Kidney (tissue), 14 donors: ENCODE results near the gene WDR64. TPM values are rescaled to one million over a fixed set of nuclear protein-coding genes. Genes with fewer than 3 reads are reported as not detected.
A peak's percentile ranks its signal among the peaks of the same experiment; 100 is the strongest.

ENCODE experiments used
- DNase-seq, 5 donors: peaks; one replicate each; pipeline ENCODE4 v3.0.0-alpha.2; 2013 to 2020
- FAIRE-seq: peaks from 2 replicates; lab custom pipeline; 2012; peaks lifted over from hg19 to GRCh38; lab: Jason Lieb, UNC
- H3K27ac ChIP-seq, 2 donors: one replicate each; pipeline ENCODE4 v1.7.0; 2013; ENCODE audit warnings: low read depth in 2 of 2, low read length in 2 of 2, inconsistent platforms in 1 of 2
- H3K27me3 ChIP-seq: one replicate; pipeline ENCODE4 v1.7.1; 2013; ENCODE audit warnings: low read length, inconsistent platforms; ENCODE audit not compliant: control insufficient read depth, insufficient read depth
- H3K36me3 ChIP-seq, 3 donors: one replicate each; pipeline versions ENCODE4 v1.7.0 to v1.7.1; 2013; ENCODE audit warnings: low read length in 3 of 3, control low read depth in 1 of 3, inconsistent platforms in 1 of 3; ENCODE audit not compliant: insufficient read depth in 3 of 3, control insufficient read depth in 2 of 3
- H3K4me1 ChIP-seq, 3 donors: one replicate each; pipeline versions ENCODE4 v1.7.0 to v1.7.1; 2013; ENCODE audit warnings: low read length in 3 of 3, inconsistent platforms in 1 of 3, low read depth in 1 of 3; ENCODE audit not compliant: control insufficient read depth in 2 of 3, insufficient read depth in 2 of 3
- H3K4me3 ChIP-seq, 3 donors: one replicate each; pipeline versions ENCODE4 v1.7.0 to v1.8.1; 2013; ENCODE audit warnings: low read length in 3 of 3, control low read depth in 1 of 3, inconsistent platforms in 1 of 3
- H3K9ac ChIP-seq, 3 donors: one replicate each; pipeline versions ENCODE4 v1.7.0 to v1.7.1; 2013; ENCODE audit warnings: low read length in 3 of 3, control low read depth in 1 of 3, inconsistent platforms in 1 of 3
- H3K9me3 ChIP-seq, 3 donors: one replicate each; pipeline versions ENCODE4 v1.7.0 to v1.7.1; 2013; ENCODE audit warnings: low read length in 3 of 3, control low read depth in 1 of 3, inconsistent platforms in 1 of 3; ENCODE audit not compliant: control insufficient read depth in 2 of 3, insufficient read depth in 1 of 3
- CTCF ChIP-seq: IDR thresholded peaks from 3 replicates; pipeline ENCODE4 v1.5.1; 2012; ENCODE audit warnings: mild to moderate bottlenecking, moderate library complexity, borderline replicate concordance; ENCODE audit not compliant: insufficient read depth; ENCODE audit errors: extremely low read depth
- intact Hi-C: fragments of 100-400 bp; cut with DNase I; formaldehyde crosslinking; loops from one replicate; pipeline ENCODE4 v1.11.1; 2022
- polyA plus RNA-seq: library from polyadenylated mRNA; stranded (reverse); fragments of 350-450 nt; fragmentation: Illumina TruSeq; extraction: RNeasy Lipid Tissue Mini Kit (QIAGEN cat#74804); gene quantifications from one replicate; pipeline ENCODE4 v1.2.3, GENCODE V29; 2014; ENCODE audit warnings: low read depth, low replicate concordance; ENCODE audit not compliant: insufficient read depth
- total RNA-seq: library from RNA; stranded (reverse); fragmentation: NEBNext Ultra II Directional; extraction: Animal tissue kit (Norgen Biotek cat#: 25700); gene quantifications from one replicate; pipeline ENCODE4 v1.2.1, GENCODE V29; 2021
- donor health status: control.
- donor health status: control.
- donor health status: control.
- donor health status: control.
- donor health status: control.
- donor health status: DM: yes; HTN: yes; CAD: no.
- donor health status: Normal renal cell carcinoma (clear cell type).

Gene WDR64
- total and polyA plus RNA-seq, 2 donors from 2014 or later: not detected

- H3K4me1 ChIP-seq: peaks cover 0 to 4% (median 2%) of the 10 kb centered on the region in 3 donors
- no peak for FAIRE-seq
- peak in 2 of 5 donors; percentile 4 to 8 for DNase-seq
- no peak for TF ChIP-seq CTCF
- no peaks in the 10 kb centered on the region for H3K27me3 ChIP-seq
- no peaks in the 10 kb centered on the region for H3K36me3 ChIP-seq
- peak overlapping the region in 1 of 3 donors; percentile 81 for H3K9ac ChIP-seq
- peak overlapping the region in 2 of 3 donors; percentile 89 to 93 for H3K4me3 ChIP-seq
- intact Hi-C loops: no loop called here
- no peak overlapping the region for H3K27ac ChIP-seq
- H3K9me3 ChIP-seq: no peaks in the 10 kb centered on the region
These were observed 196.7 kb downstream of the WDR64 start for GRCh38 chr1:241848686-241849344.

GRCh38 chr1:241849345-241849695, 197.2 kb downstream of the WDR64 start:
- H3K4me3 ChIP-seq: peak overlapping the region in 1 of 3 donors; percentile 7
- H3K27ac ChIP-seq: no peak overlapping the region
- H3K9me3 ChIP-seq: no peaks in the 10 kb centered on the region
- FAIRE-seq (no peak), DNase-seq (no peak)
- intact Hi-C loops: no loop called here
- no peak overlapping the region for H3K9ac ChIP-seq
- H3K27me3 ChIP-seq: no peaks in the 10 kb centered on the region
- H3K36me3 ChIP-seq: no peaks in the 10 kb centered on the region
- TF ChIP-seq CTCF: no peak
- peaks cover 0 to 4% (median 2%) of the 10 kb centered on the region in 3 donors for H3K4me1 ChIP-seq

Other genes starting within 250 kb of the WDR64 start
- 51.9 TPM for gene FH, start 132.5 kb upstream of the WDR64 start, total RNA-seq
- gene FH, start 132.5 kb upstream of the WDR64 start, polyA plus RNA-seq: 128 TPM
- gene KMO, start 119.9 kb upstream of the WDR64 start, total RNA-seq: 2.3 TPM
- gene KMO, start 119.9 kb upstream of the WDR64 start, polyA plus RNA-seq: 35.5 TPM
- 7.3 TPM for gene CHML, start 11.9 kb upstream of the WDR64 start, total RNA-seq
- 1.8 TPM for gene CHML, start 11.9 kb upstream of the WDR64 start, polyA plus RNA-seq
- gene OPN3, start 11.9 kb upstream of the WDR64 start, total RNA-seq: 12.3 TPM
- gene OPN3, start 11.9 kb upstream of the WDR64 start, polyA plus RNA-seq: 15.8 TPM
- 0.69 TPM for gene EXO1, start 195.9 kb downstream of the WDR64 start, total RNA-seq
- gene EXO1, start 195.9 kb downstream of the WDR64 start, polyA plus RNA-seq: not detected